GM21576 (cell line): ENCODE data around the gene EPOP.

Experiments used
- ATAC-seq: cut with Tn5 transposase; IDR thresholded peaks from one replicate; pipeline ENCODE4 v1.9.1; 2021; ENCODE audit warnings: mild to moderate bottlenecking, moderate library complexity; ENCODE audit not compliant: unreplicated experiment

EPOP gene

GRCh38 chr17:38706505-38707216, 31.9 kb upstream of the EPOP start:
- no peak for ATAC-seq

- ATAC-seq: no peak
These were observed 31.2 kb upstream of the EPOP start for GRCh38 chr17:38705803-38706504.

DNA sequence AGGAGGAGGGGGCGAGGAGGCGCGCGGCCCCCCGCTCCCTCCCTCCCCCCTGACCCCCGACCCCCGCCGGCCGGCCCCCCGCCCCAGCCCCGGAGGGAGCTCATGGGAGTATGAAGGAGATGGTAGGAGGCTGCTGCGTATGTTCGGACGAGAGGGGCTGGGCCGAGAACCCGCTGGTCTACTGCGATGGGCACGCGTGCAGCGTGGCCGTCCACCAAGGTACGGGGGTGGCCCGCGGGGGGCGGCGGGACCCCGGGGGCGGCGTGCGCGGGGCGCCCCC, 30.7 kb upstream of the EPOP start:
- no peak for ATAC-seq

DNA sequence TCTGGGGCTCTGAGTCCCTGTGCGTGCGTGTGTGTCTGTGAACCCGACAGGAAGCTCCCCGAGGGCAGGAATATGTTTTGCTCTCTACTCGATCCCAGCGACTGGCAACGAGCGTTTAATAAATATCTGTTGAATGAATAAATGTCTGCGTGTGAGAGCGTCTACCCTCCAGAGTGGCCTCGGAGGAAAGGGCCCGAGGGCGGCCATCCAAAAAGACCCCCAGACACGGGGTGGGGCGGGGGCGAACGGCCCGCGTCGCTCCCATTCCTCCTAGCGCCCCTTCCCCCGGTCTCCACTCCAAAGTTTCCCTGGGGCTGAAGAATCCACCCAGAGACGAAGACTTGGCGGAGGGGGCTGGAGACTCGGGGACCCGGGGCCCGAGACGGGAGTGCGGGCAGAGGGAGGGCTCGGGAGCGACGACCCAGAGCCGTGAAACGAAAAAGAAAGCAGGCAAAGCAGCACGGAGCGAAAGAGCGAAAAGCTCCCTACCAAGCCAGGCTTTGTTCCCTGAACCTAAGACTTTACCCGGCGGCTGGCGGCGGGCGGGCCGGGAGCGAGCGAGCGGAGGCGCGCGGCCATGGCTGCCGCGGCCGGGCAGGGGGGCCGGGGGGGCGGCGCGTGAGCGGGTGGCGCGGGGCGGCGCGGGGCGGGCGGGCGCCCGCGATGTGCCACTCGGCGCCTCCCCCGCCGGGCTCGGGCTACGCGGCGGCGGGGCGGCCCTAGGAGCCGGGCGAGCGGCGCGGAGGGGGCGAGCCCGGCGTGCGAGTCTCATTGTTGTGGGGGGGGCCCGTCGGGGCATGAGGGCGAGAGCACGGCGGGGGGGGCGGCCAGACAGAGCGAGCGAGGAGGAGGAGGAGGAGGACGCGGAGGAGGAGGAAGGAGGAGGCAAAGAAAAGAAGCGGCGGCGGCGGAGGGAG, 30.1 kb upstream of the EPOP start, which contains the start of gene MLLT6:
Gene MLLT6 (plus strand): TSS at position 668 of the 917 bp plus-strand sequence. CDS start 360 bp downstream, outside the sequence.
- ATAC-seq: no peak

DNA sequence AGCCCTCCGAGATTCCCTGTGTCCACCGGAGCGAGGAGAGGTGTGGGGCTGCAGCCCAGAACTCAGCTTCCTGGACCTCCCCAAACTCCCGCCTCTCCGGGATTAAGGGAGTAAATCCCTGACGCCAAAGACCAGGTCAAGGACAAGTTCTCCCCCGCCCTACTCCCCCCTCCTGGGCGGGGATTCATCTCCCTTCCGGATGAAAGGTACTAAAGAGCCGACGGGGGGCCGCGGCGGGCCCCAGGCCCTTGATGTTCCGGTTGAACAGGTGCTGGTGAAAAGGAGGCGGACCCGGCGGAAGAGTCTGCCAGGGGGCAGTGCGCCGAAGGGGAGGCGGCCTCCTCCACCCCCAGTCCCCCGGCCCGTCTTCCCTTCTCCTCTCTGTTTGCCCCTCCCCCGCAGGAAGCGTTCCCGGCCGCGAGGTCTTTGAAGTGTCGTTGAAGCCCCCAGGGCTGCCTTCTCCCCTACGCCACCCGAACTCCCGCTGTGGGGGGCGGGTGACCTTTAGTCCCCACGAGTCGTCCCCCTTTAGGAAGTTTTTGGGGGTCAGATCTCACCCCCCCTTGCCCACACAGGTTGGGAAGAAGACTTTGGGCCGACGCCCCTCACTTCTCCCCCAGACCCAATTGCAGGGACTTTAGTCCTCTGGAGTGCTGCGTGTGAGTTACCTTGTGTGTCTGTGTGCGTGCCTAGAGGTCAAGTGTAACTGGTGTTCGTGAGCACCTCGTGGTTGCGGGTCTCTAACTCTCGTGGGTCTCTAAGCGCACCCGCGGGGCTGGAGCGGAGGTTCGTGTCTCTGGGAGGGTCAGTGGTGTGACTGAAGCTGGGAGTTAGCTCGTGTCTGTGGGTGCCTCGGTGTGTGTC, 29.2 kb upstream of the EPOP start:
- ATAC-seq: peak; percentile 30

GRCh38 chr17:38702916-38703741, 28.4 kb upstream of the EPOP start:
- no peak for ATAC-seq

DNA sequence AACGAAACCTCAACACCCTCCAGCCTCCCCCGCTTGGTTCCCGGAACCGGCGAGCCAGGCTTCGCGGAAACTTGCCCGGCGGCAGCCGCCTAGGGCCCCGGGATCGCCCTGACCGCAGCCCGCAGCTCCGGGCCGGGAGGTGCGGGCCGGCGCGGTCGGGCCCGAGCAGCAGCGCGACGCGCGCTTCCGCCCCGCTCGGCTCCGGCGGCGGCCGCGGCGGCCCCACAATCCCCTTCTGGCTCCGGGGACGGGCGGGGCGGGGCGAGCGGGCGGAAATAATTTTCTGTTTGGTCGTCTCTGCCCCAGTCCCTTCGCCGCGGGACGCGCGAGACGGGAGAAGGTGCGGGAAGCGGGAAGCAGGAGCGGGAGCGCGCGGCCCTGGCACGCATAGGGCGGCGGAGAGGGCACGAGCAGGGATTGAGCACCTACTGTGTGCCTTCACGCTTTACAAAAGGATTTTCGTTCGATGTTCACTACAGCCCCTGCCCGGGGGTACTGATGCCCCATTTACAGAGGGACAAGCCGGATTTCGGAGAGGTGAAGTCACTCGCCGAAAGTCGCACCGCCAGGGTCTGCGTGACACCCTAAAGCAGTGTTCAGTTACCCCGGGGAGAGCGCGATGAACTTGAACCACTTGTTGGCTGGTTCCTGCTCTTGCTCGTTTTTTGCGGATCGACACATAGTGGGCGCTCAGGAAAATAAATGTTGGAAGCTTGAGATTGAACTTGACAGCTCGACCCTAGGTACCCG, 27.6 kb upstream of the EPOP start:
- ATAC-seq: no peak

- ATAC-seq: no peak
These were observed 26.9 kb upstream of the EPOP start for GRCh38 chr17:38701504-38702165.

GRCh38 chr17:38698760-38699159, 24.0 kb upstream of the EPOP start:
- ATAC-seq: no peak

DNA sequence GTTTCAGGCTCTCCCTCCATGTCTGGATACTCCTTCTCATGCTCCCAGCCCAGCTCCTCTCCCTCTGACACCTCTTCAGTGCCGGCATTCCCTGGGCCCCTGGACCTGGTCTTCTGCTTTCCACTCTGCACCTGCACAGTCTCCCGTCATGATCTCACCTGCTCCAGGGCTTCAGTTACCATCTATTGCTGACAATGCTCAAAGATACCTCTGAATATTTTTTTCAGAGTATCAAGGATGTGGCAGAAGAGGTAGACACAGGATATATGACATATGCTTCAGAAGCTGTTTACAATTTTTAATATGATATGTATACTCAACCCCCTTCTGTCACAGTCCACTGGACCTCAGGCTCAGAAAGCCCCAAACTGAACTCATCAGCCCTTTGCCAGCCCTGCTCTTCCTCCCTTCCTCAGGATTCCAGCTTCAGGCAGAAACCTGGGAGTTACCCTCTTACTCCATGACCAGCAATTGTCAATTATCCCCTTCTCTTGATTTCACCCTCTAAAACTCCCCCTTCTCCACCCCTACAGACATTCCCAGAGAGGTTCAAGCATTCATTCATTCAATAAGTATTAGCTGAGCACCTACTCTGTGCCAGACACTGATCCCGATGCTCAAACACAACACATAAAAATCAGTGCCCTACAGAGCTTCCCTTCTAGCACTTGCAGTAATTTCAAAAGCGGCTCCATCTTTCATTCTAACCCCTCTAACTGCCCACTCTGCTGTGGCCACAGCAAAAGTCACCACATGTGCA, 22.5 kb upstream of the EPOP start:
- ATAC-seq: no peak

DNA sequence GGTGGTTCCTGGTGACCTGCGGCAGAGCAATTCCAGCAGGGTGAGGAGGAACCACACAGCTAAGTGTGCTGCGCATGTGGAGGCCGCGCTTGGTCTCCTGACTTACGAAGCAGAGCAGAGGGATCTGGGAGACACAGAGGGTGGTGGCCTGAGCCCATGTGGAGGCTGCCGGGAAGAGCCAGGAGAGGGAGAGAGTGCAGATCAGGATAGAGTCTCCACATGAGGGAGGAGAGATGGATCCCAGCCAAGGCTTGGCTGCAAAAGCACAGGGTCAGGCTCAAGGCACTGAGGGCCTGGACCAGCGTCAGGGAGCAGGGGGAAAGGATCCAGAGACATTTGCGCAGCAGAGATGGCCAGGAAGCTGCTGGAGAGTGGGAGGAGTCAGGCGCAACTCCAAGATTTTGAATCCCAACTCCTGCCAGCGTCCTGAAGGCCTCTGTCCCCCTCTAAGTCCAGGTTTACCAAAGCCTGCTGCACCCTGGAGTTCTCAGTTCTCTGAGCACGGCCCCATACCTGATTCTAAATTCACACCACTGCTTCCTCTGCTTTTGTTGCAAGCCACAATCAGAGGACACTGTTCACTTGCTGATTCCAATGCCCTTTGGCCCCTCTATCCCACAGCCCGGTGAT, 19.1 kb upstream of the EPOP start:
- no peak for ATAC-seq

GRCh38 chr17:38691154-38691553, 16.4 kb upstream of the EPOP start:
- ATAC-seq: no peak

GRCh38 chr17:38690386-38690785, 15.6 kb upstream of the EPOP start:
- no peak for ATAC-seq

GRCh38 chr17:38687286-38687685, 12.5 kb upstream of the EPOP start:
- ATAC-seq: no peak

- ATAC-seq: no peak
These were observed 10.7 kb upstream of the EPOP start for GRCh38 chr17:38685491-38685890.

GRCh38 chr17:38681096-38681495, 6.3 kb upstream of the EPOP start:
- no peak for ATAC-seq

GRCh38 chr17:38677819-38678218, 3.1 kb upstream of the EPOP start:
- no peak for ATAC-seq
